DOHH2 (cell line): ENCODE data around the gene TFAM.

Experiments
- CTCF ChIP-seq: fragments of 200-600 bp; sonication (generic); IDR thresholded peaks from one replicate; pipeline ENCODE4 v1.5.1; 2014; ENCODE audit warnings: antibody characterized with exemption, mild to moderate bottlenecking, low read depth, low read length; ENCODE audit not compliant: poor library complexity, severe bottlenecking
- EZH2phosphoT487 ChIP-seq: fragments of 200-600 bp; sonication (generic); IDR thresholded peaks from 2 replicates; pipeline ENCODE4 v1.6.1; 2017; ENCODE audit warnings: borderline replicate concordance, mild to moderate bottlenecking, antibody characterized with exemption, low read length, moderate library complexity, mixed read lengths

GRCh38 chr10:58336242-58336641 is 49.0 kb upstream of the TFAM start:
- TF ChIP-seq CTCF (no peak), EZH2phosphoT487 (no peak)
